Fibroblast of the conjunctiva (primary cell): Measurements from ENCODE around the gene HHIP.
"Not testable (repeated sequence)": the region's sequence is repeated elsewhere in the genome, so short reads cannot be mapped to it uniquely, and the experiment has no call there.

Source experiments
- DNase-seq: peaks from one replicate; pipeline ENCODE4 v3.0.0-alpha.2; 2010; ENCODE audit warnings: low read depth

HHIP gene

DNA sequence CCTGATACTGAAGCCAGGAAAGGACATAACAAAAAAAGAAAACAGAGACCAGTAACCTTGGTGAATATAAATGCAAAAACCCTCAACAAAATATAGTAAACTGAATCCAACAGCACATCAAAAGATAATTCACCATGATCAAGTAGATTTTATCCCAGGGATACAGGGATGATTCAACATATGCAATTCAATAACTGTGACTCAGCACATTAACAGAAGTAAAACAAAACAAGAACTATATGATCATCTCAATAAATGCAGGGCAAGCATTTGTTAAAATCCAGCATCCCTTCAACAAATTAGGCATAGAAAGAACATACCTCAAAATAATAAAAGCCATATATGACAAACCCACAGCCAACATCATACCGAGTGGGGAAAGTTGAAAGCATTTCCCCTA lies 112.0 kb downstream of the HHIP start:
- DNase-seq = no peak

DNA sequence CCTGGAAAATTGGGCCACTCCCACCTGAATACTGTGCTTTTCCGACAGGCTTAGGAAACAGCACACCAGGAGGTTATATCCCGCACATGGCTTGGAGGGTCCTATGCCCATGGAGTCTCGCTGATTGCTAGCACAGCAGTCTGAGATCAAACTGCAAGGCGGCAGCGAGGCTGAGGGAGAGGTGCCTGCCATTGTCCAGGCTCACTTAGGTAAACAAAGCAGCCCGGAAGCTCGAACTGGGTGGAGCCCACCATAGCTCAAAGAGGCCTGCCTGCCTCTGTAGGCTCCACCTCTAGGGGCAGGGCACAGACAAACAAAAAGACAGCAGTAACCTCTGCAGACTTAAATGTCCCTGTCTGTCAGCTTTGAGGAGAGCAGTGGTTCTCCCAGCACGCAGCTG lies 122.9 kb downstream of the HHIP start:
- not testable (repeated sequence) for DNase-seq

DNA sequence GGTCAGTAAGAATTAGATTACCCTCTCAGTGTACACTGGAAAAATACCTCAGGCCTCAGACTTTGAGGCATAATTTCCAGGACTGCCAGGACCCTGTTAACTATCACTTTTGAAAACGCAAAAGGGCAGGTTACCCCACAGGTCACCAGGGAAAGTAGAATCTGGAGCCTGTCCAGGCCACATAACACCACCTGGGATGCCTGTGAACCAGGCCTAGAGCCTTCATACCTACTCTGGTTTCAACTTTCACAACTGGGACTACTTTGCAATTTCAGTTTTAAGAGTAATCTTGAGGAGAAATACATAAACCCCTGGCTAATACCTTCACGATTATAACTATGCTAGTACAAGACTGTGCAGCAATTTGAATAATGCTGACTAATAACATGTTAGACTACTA lies 132.4 kb downstream of the HHIP start:
- DNase-seq = no peak

DNA sequence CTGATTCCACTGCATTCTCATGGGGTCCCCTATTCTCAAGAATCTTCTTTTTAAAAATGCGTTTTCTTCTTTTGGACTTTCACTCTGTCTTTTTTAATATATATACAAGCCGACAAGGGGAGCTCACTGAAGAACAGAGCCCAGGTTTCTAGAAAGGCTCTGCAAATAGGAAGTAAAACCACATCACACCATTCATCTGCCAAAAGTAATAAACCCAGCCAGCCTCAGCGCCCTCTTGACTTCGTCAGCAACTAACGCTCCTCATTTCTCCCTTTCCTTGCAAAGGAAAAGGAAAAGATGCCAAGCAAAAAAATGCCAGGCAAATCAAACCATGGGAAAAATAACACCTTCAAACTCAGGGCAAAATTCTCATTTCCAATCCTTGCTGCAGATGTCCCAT lies 136.4 kb downstream of the HHIP start:
- DNase-seq = no peak

DNA sequence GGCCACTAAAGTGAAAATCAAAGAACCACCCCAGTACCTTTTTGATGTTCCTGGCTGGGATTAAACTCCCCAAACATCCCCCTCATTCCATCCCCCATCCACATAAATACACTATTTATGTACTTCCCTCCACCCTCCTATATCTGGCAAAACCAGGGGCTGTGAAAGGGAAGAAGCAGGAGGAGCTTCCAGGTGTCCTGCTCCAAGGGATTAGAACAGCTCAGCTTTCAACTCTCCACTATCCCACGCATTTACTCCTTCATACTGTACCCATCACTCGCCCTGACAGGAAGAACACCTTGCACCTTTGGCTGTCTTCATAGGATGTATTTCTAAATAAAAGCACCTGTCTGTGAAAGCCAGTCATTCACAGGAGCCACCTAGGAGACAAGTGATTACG lies 140.0 kb downstream of the HHIP start:
- no peak for DNase-seq

DNA sequence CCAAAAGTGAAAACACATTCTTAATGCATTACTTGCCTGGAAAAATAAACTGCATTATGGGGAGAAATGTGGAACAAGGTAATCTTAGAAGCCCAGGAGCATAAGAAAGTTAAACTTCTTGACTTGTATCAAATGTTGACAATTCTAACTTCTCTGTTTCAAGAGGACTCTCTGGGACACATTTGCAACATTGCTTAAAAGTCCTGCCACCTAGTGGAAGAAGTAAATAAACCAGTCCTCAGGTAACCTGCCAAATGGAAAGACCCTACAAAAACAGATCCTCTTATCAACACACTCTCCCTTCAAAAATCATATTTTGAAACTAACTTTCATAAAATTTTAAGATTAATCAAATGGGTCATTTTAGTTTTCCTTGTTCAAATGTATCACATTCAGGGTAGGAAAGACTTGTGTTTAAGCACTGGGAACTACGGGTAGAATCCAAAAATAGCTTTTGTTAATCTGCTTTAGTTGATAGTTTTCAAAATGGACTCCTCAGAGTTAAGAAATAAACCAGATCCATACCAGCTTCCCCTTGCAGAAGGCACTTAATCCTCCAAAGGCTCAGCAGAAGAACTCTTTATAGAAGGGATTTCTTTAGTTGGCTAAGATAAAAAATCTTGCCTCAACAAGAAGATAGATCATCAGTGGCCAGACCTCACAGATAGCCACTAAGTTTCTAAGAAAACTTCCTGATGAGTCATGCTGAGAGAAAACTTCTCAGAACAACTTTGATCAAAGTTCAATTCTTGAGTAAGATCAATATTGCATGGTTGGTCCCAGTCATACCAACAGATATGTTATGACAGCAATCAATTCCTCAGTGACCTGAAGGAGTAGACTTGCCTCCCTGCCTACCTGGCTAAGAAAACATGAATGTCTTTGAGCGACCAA lies 141.7 kb downstream of the HHIP start:
- peak; percentile 28 for DNase-seq

DNA sequence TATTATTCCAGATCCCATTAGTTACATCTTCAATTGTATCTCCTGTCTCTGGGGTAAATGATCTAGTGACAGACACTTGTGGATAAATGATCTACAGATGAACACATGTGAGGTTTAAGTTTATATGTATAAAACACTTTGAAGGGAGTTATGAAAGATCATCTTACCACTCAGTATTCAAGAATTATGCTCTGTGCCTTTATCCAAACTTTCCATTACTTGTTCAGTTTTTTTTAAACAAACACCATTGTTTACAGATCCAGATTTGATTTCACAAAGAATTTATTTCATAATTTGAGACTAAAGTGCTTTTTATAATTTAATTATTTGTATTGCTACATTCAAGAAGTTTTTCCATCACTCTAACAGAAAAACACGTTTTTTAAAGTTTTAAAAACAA lies 142.5 kb downstream of the HHIP start:
- no peak for DNase-seq

DNA sequence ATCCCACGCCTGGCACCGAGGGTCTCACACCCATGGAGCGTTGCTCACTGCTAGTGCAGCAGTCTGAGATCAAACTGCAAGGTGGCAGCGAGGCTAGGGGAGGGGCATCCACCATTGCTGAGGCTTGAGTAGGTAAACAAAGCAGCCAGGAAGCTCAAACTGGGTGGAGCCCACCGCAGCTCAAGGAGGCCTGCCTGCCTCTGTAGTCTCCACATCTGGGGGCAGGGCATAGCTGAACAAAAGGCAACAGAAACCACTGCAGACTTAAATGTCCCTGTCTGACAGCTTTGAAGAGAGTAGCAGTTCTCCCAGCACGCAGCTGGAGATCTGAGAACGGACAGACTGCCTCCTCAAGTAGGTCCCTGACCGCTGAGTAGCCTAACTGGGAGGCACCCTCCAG lies 146.0 kb downstream of the HHIP start:
- DNase-seq = not testable (repeated sequence)
